GM21515 (cell line): ENCODE measurements around the gene HOXA11.

ENCODE experiments used
- ATAC-seq: cut with Tn5 transposase; IDR thresholded peaks from one replicate; pipeline ENCODE4 v1.9.1; 2021; ENCODE audit not compliant: unreplicated experiment

Gene HOXA11

DNA sequence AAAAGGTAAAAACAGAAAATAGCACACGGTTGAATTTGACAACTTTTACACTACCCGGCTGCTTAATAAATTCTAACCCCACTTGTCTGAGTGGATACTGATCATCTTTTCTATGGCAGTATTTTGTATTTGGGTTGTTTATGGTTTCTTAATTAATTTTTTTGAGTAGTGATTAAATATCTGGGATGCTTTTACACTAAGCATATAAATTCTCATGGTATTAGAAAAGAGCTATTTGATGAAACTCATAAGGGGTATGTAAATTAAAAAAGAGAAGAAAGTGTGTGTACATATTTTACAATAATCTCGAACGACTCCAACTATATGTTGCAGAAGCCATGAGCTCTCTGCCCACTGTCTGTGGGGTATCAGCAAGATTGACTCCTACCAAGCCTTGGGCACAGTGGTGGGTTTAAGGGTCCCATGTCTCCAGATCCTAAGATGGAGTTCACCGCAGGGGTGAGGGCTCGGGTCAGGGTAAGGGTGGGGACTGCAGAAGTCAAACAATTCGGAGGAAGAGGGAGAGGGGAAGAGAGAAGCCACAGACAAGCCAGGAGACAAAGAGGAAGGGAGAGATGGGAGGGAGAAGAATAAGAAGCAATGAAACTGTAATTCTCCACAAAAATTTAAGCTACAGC lies 22.4 kb upstream of the HOXA11 start:
- no peak for ATAC-seq

- ATAC-seq: no peak
Observed at GRCh38 chr7:27205325-27206280, 20.6 kb upstream of the HOXA11 start.

- ATAC-seq: no peak
Observed at GRCh38 chr7:27204851-27205322, 19.9 kb upstream of the HOXA11 start.

GRCh38 chr7:27203964-27204594 lies 19.0 kb upstream of the HOXA11 start:
- no peak for ATAC-seq

GRCh38 chr7:27203365-27203953 lies 18.4 kb upstream of the HOXA11 start:
- ATAC-seq: no peak

GRCh38 chr7:27202862-27203134 lies 17.8 kb upstream of the HOXA11 start:
- ATAC-seq: no peak

DNA sequence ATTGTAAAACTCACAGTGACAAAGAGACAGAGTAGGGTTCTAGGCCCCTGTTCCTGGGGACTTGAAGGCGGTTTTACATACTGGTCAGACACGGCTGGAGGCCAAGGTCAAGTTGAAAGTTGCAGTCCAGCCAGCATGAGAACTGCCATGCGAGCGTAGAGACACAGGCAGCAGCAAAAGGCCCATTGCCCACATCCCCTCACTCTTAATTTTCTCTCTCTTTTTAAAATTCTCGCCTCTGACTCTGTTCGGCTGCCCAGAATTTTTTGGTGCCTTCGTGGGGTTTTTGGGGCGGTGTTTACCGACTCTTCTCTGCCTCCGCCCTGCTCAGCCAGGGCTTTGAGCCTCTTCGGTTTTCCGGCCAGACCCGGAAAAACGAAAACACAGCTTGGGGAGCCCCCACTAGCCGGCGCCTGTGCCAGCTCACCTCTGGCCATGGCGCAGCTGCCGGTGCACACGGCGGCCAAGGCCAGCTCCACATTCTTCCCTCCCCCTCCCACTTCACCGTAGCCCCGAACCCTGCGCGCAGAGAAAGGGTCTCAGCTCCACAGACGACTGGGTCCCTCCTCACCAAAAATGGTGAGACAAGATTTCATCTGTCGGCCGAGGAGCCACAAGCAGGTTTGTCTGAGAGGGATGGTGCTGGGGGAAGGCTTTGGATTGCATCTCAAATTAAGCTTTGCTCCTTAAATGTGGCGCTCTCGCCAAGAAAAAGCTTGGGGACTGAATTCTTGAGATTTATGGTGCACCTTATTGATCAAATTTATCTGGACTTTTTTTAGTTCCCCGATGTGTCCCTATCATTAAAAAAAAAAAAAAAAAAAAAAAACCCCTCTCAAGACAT lies 17.2 kb upstream of the HOXA11 start:
- no peak for ATAC-seq

GRCh38 chr7:27201580-27202017 lies 16.6 kb upstream of the HOXA11 start:
- ATAC-seq: no peak

- no peak for ATAC-seq
Observed at GRCh38 chr7:27200761-27201579, 15.9 kb upstream of the HOXA11 start.

DNA sequence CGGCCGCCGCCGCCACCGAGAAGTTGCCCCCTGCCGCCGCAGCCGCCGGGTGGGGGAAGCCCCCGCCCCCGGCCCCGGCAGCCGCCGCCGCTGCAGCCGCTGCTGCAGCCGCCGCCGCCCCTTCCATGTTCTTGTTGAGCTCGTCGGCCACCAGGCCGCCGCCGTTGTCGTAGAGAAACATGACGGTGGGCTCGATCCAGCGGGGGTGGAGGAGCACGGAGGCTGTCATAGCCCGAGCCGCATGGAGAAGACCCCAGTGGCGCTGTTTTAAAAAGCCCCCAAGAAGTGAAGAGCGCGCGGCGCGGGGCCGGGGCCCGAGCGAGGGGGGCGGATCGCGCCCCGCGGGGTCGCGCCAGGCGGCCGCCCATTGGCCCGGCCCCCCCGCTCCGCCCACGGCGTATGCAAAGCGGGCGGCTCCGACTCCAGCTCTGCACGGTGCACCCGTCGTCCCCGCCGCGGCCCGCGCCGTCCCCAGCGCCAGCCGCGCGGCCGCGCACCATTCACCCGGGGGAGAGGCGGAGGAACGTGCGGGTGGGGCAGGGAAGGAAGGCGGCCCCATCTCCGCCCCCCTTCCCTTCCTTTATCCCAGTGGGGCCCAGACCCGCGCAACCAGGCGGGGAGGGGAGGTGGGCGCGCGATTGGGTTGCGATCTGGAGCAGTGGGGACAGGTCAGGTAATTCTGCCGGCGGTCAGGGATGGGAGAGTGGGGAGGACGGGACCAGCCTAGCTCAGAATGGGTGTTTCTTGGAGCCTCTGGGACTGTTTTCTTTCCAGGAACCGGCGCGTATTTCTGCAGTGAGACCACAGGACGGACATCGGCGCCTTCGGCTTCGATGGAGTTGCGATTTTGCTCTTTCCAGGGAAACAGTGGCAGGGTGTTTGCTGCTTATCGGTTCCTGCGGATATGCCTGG lies 15.1 kb upstream of the HOXA11 start, which contains the start of gene HOXA13:
TSS of gene HOXA13 (minus strand) at position 243 of the 912 bp plus-strand sequence. CDS start at position 229, 14 bp downstream.
- ATAC-seq: no peak

- ATAC-seq: no peak
Observed at GRCh38 chr7:27198871-27199801, 14.1 kb upstream of the HOXA11 start.

- no peak for ATAC-seq
Observed at GRCh38 chr7:27198138-27198841, 13.3 kb upstream of the HOXA11 start.

GRCh38 chr7:27197137-27198042 lies 12.4 kb upstream of the HOXA11 start:
- ATAC-seq: no peak

DNA sequence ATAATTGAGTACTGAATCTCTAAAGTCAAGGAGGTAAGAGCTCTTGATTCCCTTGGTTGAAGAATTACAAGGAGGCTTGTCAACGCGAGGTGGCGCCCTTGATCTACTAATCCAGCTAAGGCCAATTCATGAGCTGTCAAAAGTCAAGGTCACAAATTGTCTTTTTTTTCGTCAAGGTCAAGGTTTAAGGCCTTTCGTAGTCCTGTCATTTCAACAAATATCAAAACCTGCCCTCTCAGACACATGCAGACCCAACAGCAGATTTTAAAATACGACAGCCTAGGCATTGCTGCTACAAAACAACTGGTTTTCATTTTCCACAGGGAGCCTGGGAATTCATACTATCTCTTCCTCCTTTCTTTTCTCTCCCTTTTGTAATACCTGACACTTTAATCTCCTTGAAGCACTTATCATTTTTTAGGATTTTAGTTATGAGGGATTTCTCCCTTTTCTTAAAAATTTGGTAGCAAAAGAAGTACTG lies 11.3 kb upstream of the HOXA11 start:
- ATAC-seq: no peak

DNA sequence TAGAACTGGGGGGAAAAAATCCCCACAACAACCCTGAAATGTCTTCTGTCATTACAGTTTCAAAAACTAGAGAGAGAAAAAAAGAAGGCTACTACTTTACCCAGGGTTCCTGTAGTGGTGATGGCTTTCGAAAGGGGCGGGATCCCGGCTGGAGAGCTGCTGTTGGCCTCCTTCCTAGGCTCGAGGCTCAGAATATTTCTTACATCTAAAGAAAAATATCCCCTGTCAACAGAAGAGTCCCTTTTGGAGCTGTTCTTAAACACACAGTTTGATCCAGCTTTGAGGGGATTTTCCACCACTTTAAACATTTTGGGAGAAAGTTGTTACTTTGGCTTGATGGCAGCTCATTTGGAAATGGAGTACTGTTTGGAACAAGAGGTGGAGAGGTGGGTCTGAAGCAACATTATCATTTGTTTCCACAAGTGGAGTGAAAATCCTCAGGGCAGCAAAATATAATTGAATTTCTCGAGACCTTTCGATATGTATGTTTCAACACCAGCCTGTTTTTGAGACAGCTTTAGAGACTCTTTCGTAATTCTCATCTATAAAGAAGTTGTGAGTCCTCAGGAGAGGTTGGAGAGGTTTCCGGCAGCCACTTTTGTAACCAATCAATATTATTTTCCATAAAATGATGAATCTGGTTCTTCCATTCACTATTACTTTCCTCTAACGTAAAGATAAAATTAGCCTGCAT lies 9.8 kb upstream of the HOXA11 start:
- ATAC-seq: no peak
